ENCODE data around the gene KCNN3.

DNA sequence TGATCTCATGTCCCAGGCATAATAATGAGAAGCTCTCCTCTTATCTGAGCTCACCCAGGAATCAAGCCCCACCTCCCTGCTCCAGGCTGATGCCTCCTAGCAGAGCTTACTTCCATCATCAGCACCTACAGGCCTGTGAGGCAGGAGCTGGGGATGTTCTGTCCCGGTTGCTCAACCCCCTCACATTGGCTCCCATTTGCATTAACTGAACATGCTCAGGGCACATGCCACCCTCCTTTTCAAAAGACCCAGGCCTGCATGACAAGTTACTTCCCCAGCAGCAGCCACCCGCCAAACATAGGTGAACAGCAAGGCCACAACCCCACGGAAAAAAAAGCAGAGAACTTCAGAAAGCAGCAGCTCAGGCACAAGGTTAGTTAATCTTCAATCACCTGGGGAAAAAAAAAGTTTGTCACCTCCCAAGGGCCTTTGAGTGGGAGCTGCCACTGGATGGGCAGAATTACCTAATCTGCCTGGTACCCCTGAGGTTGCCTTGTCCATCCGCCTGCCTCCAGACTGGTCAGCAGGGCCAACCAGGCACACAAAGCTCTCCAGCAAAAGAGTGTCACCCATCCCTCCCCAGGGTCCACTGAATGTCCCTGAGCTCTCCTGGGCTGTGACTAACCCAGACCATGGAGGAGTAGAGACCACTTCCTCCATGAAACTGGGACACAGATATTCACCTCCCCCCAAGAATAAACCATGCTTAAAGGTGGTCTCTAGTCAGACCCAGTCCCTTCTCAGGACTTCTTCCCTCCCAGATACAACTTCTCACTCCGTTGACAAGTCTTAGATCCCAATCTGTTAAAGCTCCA, 4.4 kb downstream of the KCNN3 start:
- TF ChIP-seq POLR2AphosphoS5 (IDR thresholded peaks at IDR 0.05) (no peak), CTCF (IDR thresholded peaks at IDR 0.05) (no peak), POLR2A (IDR thresholded peaks at IDR 0.05; ENCODE audit: low read depth) (no peak)

Data from esophagus muscularis mucosa (tissue), 3 donors.